HL-60/S4 treated with phorbol 12-myristate 13-acetate at 8.2 ng/mL for 4 days and 3 days (cell line): Measurements from ENCODE around the gene SPOCK2.

Source experiments
- in situ Hi-C: fragments of 300-500 bp; cut with MboI; formaldehyde crosslinking; loops from 2 replicates; pipeline ENCODE4 v1.15.0; 2022; ENCODE audit warnings: low sequenced_read_pairs

Gene SPOCK2

GRCh38 chr10:72074574-72075375, 13.6 kb downstream of the SPOCK2 start:
- in situ Hi-C loops, result no loop called here

GRCh38 chr10:72073708-72074573, 14.4 kb downstream of the SPOCK2 start:
- in situ Hi-C loops, result no loop called here

- in situ Hi-C loops, result no loop called here
Observed at GRCh38 chr10:72072639-72073038, 15.7 kb downstream of the SPOCK2 start.

- in situ Hi-C loops, result no loop called here
Observed at GRCh38 chr10:72072046-72072445, 16.3 kb downstream of the SPOCK2 start.

DNA sequence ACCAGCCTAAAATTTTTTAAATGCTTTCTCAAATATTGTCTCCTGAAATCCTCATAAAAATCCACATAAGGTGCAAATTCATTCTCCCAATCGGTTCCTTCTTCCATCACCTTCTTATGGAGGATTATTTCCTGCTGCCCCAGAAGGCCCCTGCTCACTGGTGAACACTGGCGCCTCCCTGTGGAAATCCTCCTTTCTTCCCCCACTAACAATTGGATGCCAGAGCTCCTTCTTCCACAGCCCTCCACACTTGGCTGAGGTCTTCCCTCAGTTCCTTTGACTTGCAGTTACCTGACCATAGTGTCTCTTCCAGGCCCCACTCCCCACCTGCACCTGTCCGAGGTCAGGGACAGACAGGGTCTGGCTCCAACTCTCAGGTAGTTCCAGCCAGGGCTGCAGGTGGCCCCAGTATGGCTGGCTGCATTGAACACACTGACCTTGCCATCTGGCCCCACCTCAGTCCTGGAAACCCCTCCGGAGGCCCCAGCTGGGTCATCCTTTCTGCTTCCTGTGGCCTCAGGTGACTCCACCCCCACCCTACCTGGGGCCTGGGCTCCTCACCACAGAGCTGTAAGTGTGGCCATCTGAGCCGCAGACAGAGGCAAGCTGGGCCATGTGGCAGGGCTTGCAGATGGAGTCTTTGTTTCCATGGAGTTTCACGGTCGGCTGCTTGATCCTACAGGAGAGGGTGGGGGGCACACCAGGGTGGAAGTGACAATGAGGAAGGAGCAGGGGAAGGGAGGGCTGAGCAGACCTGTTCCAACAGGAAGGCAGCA, 18.4 kb downstream of the SPOCK2 start:
- in situ Hi-C loops, result no loop called here

DNA sequence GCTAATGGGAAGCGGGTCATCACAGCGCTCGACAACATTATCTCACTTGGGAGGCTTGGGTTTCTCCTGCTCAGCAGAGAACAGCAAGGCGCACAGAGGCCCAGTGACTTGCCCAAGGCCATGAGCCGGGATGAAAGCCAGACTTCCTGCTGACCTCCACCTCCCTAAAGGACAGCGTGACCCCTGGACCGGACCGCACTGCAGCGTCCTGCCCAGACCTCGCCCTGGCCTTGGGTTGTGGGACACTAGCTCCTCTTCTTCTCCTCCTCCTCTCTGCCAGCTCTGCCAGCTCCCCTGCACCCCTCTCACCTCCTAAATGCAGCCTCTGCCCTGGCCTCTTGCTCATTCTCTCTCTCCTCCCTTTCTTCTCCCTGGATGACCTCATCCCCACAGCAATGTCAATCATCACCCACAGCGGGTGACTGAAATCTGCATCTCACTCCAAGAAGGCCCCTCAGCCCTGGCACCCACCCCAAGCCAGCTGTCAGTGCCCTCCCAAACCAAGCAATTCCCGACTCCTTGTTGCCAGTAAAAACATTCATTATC, 19.4 kb downstream of the SPOCK2 start:
- in situ Hi-C loops, result no loop called here

GRCh38 chr10:72068126-72068765, 20.1 kb downstream of the SPOCK2 start:
- in situ Hi-C loops, result no loop called here

DNA sequence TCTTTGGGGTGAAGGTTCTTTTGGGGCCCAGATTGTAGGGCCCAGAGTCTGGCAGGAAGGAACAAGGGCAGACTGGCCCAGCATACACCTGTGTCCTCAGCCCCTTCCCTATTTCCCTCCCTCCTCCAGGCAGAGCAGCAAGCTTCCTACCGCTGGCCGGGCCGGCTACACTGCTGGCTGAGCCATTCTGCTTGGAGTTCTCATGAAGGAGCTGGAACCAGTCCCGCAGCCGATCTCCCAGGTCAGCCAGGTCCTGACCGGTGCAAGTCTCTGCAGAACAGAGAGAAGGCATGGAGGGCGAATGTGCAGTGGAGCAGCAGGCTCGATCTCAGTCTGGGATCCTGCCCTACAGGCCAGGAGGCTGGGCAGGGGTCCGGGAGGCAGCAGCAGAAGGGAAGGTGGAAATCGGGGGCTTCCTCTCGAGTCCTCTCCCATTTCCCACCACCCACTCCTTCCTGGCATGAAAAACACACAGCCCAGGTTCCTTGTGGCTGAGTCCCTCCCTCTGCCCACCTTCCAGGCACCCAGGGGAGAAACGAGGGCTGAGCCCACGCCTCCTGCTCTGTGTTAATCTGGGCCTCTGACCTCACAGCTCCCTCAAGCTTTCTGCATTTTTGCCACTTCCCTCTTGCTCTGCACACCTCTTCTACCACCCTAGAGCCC, 20.8 kb downstream of the SPOCK2 start:
- in situ Hi-C loops, result no loop called here

DNA sequence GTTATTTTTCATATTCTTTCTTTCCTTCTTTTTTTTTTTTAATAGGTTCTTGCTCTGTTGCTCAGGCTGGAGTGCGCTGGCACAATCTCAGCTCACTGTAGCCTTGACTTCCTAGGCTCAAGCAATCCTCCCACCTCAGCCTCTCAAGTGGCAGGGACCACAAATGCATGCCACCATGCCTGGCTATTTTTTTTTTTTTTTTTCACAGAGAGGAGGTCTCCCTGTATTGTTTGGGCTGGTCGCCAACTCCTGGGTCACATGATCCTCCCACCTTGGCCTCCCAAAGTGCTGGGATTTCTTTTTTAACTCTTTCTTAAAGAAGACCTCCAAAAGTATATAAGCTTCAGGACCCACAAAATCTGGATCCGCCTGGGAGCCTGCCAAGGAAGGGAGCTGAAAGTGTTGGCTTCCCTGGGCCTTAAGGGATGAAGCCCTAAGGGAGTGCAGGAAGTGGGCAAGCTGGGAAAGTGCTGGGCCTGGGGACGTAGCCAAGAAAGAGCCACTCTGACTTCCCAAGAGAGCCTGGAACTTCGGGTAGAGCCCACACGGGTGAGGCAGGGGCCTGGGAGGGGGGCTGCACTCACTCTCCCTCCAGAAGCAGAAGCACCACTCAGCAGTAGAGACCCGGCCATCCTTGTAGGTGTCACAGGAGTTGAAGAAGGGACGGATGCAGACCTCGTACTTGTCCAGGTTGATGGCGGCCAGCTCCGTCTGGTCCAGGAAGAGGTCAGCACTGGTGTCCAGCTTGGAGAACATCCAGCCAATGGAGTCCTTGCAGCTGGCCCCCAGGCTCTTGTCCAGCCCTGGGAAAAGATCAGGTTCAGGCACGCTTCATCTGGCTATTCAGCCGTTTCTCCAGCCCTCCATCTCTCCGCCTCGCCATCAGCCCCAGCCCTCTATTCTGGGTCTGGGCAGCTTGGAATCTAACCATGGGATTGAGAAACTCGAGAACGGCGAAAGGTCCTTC, 21.8 kb downstream of the SPOCK2 start:
- in situ Hi-C loops, result no loop called here

DNA sequence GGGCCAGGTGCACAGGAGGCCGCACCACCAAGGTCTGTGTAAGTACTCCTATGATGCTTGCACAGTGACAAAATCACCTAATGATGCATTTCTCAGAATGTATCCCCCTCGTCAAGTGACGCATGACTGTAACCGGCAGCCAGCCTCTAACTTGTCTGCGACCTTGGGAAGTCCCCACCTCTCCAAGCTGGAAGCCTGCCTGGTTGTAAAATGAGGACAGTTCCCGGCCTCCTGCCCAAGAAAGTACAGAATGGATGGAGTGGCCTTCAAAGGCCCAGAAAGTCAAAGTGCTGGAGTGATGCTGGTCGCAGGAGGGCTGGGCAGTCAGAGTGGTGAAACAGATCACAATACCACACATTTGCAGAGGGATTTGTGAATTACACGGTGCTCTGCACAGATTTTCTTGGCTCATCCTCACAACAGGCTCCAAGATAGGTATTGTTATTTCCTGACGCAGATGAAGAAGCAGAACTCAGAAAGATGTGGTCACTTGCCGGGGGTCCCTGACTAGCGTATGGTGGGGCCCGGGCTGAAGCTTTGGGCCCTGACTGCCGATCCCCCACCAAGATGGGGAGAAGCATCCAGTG, 22.8 kb downstream of the SPOCK2 start:
- in situ Hi-C loops, result no loop called here

- in situ Hi-C loops, result no loop called here
Observed at GRCh38 chr10:72063703-72064391, 24.5 kb downstream of the SPOCK2 start.

DNA sequence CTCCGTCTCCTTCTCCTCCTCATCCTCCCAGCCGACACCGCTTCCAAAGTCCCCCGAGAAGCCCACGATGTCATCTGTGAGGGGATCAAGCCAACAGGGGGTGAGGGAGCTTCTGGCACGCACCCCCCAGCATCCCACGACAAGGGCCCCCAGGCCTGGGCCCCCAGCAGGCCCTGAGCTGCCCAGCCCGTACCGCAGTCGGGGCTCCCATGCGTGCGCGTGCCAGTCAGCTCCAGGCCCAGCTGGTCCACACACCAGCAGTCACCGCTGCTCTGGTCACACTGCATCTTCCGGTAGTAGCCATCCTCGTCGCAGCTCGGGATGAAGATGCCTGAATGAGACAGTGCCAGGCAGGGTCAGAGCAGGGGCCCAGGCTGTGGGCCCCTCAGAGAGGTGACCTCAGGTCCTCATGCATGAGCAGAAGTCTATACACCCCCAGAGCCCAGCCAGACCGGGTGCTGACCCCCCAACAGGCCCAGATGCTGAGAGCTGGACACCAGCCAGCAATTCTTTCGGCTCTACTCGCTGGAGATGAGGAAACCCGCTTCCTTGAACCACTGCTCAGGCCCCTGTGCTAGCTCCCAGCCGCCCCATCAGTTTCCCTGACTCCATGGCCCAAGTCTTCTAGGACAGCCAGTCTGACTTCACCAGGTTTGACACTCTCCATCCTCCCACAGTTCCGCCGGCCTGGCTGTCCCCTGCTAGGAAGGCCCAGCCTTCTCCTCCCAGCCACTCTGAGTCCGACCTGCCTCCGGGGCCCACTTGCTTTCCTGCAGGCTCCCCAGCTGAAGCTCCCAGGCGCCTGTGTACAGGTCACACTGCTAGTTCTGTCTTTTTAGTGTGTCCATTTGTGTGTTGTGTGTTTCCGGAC, 25.3 kb downstream of the SPOCK2 start:
- in situ Hi-C loops, result no loop called here

DNA sequence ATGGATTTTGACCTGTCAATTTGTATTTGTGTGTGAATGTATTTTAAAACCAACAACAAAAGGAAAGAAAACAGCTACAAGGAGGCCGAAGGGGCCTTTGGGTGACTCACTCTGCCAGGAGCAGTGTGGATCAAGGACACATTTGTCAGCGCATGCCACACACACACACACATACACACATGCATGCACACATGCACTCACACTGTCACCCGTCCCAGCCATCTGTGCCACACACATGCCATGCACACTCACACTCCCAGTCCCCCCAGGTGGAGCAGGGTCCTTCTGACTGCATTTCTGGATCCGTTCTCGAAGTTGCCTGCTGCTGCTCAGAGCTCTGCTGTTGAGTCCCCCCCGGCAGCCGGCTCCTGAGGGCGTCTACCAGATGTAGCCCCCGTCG, 26.0 kb downstream of the SPOCK2 start:
- in situ Hi-C loops, result no loop called here

- in situ Hi-C loops, result no loop called here
Observed at GRCh38 chr10:72061930-72062329, 26.4 kb downstream of the SPOCK2 start.

DNA sequence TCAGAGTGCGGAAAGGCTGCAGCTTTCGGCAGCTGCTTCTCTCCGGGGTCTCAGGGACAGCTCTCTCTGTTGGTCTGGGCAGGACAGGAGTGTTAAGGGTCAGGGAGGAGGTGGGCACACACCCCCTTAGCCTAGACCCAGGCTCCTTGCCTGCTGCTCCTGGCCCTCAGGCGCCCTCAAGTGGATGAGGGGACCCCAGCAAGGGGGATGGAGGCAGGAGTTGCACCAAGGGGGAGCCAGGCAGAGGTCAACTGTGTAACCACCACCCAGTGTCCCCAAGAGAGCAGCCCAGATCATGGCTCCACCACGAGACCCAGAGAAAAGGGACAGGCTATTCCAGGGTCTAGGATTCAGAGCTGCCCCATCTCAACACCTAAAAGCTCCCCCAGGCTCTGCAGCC, 26.9 kb downstream of the SPOCK2 start:
- in situ Hi-C loops, result no loop called here

DNA sequence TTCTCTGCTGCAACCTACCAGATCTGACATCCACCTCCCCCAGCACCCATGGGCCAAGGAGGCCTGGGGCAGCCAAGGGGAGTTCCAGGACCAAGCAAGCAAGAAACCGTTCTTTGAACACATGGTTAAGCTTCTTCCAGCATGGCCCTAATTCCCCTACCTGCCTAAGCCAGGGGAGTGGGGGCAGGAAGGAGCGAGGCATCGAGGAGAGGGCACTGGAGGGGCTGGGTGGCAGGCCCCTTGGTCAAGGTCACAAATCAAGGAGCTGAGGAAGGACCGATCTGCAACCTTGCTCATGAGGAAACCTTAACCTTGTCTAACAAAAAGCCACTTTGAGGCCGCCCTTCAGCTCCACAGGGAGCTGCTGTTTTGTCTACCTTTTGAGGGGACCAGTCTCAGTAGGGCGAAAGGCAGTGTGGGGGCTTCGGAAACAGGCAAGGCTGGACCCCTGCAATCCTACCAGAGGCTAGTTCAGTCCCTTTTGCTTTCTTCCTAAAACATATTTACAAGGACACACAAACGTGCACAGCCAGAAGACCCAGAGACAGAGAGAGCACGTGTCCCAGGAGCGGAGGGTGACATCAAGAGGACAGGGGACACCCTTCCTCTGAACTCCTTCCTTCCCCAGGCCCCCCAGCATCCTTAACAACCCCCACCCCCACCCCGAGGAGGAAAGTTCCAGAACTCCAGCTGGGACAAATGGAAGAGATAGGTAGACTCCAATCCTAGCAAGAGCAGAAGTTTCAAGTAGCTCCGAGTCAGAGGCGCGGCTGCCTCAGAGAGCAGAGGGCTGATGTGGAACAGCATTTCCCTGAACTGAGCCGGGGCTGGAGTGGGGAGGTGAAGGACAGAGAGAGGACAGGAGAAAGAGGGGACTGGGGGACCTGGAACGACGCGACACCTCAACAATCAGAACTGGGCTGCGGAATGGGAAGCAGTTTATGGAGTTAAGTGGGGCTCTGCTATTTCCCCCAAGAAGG, 28.2 kb downstream of the SPOCK2 start:
- in situ Hi-C loops, result no loop called here
